Thyroid gland (tissue), 4 donors: ENCODE data around the gene EIF2S2. TPM values are rescaled to one million over a fixed set of nuclear protein-coding genes. Genes with fewer than 3 reads are reported as not detected.

ENCODE experiments used
- DNase-seq, 2 donors: peaks; one replicate each; pipeline ENCODE4 v3.0.0-alpha.2; 2019
- H3K27ac ChIP-seq, 3 donors: fragments of 200-600 bp; sonication (generic); 1 replicate in 2 of 3; 2 replicates in 1 of 3; pipeline ENCODE4 v1.5.1; 2016 to 2019; ENCODE audit warnings: mild to moderate bottlenecking in 1 of 3, moderate library complexity in 1 of 3
- H3K27me3 ChIP-seq: fragments of 200-600 bp; sonication (generic); one replicate; pipeline ENCODE4 v1.5.1; 2019
- H3K36me3 ChIP-seq, 2 donors: fragments of 200-600 bp; sonication (generic); one replicate each; pipeline ENCODE4 v1.5.1; 2016 to 2019
- H3K4me1 ChIP-seq, 2 donors: fragments of 200-600 bp; sonication (generic); one replicate each; pipeline ENCODE4 v1.5.1; 2017 to 2019
- H3K4me3 ChIP-seq, 3 donors: fragments of 200-600 bp; sonication (generic); replicated peaks in 1 of 3; 1 replicate in 2 of 3; 2 replicates in 1 of 3; pipeline ENCODE4 v1.5.1; 2016; ENCODE audit warnings: mild to moderate bottlenecking in 1 of 3
- H3K9me3 ChIP-seq: fragments of 200-600 bp; sonication (generic); one replicate; pipeline ENCODE4 v1.5.1; 2017
- POLR2A ChIP-seq, 2 donors: fragments of 450-650 bp; IDR thresholded peaks; one replicate each; pipeline ENCODE4 v1.6.1; 2017; ENCODE audit warnings: antibody characterized with exemption in 2 of 2, mild to moderate bottlenecking in 2 of 2, moderate library complexity in 1 of 2
- WGBS, 2 donors: methylation state at CpG; one replicate each; pipeline ENCODE4 v1.1.5; 2017; 5-methylcytosine and 5-hydroxymethylcytosine counted together
- intact Hi-C: fragments of 100-400 bp; cut with DNase I; formaldehyde crosslinking; loops from one replicate; pipeline ENCODE4 v1.15.1; 2023
- total RNA-seq, 4 donors: library from RNA; depleted of rRNA; stranded (reverse); fragments of >200 nt; gene quantifications; one replicate each; pipeline ENCODE4 v1.2.3, GENCODE V29; 2016
- TF ChIP-seq, protein P1 (sequence below), 6 experiments: fragments of 200-600 bp in 3 of 6; fragments of 450-650 bp in 3 of 6; sonication (generic) in 3 of 6; IDR thresholded peaks; one replicate each; pipeline ENCODE4 v1.5.1; 2016 to 2019; ENCODE audit warnings: antibody characterized with exemption in 6 of 6, mild to moderate bottlenecking in 2 of 6, inconsistent platforms in 1 of 6, moderate library complexity in 1 of 6

Gene EIF2S2
- total RNA-seq, 4 donors from 2014 or later = 34.1 to 50.5 (median 42.6) TPM

DNA sequence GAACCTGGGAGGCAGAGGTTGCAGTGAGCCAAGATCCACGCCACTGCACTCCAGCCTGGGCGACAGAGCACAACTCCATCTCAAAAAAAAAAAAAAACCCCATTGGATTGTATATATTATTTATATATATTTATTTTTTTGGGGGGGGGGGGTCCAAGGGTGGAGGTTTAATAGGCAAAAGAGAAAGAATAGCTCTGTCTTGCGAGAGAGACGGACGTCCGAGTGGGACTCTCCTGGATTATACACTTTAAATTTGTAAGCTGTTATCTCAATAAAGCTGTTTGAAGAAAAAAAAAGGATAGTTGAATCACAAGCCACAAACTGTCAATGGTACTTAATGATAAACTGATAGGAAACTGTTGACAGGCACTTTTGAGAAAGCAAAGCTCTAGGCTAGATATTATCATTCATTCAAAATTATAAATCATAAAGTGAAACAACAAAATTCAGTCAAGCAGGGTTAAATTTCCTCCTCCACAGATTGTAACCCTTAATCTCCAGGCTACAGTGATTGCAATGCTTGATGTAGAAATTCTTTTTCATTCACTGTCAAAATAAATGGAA lies 20.3 kb downstream of the EIF2S2 start:
- no peak overlapping the region for H3K4me3 ChIP-seq
- H3K36me3 ChIP-seq = peaks cover 49 to 59% of the 10 kb centered on the region in 2 donors
- H3K27me3 ChIP-seq = no peaks in the 10 kb centered on the region
- intact Hi-C loops = no loop called here
- peaks cover 27 to 38% of the 10 kb centered on the region in 2 donors for H3K4me1 ChIP-seq
- 92 to 96% methylated on average over 6 of the region's 6 CpGs for WGBS, 2 donors
- DNase-seq = no peak
- no peak overlapping the region for H3K27ac ChIP-seq
- TF ChIP-seq, protein P1, sequence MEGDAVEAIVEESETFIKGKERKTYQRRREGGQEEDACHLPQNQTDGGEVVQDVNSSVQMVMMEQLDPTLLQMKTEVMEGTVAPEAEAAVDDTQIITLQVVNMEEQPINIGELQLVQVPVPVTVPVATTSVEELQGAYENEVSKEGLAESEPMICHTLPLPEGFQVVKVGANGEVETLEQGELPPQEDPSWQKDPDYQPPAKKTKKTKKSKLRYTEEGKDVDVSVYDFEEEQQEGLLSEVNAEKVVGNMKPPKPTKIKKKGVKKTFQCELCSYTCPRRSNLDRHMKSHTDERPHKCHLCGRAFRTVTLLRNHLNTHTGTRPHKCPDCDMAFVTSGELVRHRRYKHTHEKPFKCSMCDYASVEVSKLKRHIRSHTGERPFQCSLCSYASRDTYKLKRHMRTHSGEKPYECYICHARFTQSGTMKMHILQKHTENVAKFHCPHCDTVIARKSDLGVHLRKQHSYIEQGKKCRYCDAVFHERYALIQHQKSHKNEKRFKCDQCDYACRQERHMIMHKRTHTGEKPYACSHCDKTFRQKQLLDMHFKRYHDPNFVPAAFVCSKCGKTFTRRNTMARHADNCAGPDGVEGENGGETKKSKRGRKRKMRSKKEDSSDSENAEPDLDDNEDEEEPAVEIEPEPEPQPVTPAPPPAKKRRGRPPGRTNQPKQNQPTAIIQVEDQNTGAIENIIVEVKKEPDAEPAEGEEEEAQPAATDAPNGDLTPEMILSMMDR (IDR thresholded peaks at IDR 0.05) = no peak
- H3K9me3 ChIP-seq = no peaks in the 10 kb centered on the region

GRCh38 chr20:34090645-34091044 lies 21.4 kb downstream of the EIF2S2 start:
- 61 to 75% methylated on average over 2 of the region's 2 CpGs for WGBS, 2 donors

GRCh38 chr20:34089655-34090345 lies 22.2 kb downstream of the EIF2S2 start:
- Histone ChIP-seq H3K4me1 (peaks cover 27 to 38% of the 10 kb centered on the region in 2 donors), H3K4me3 (no peak overlapping the region), H3K27ac (peak overlapping the region; percentile 45 to 82 (median 82)), H3K27me3 (no peaks in the 10 kb centered on the region), H3K9me3 (no peaks in the 10 kb centered on the region), H3K36me3 (peaks cover 34 to 42% of the 10 kb centered on the region in 2 donors)
- intact Hi-C loops = no loop called here
- TF ChIP-seq, protein P1 (IDR thresholded peaks at IDR 0.05) = no peak
- TF ChIP-seq POLR2A (IDR thresholded peaks at IDR 0.05) = no peak
- peak; percentile 68 to 83 for DNase-seq
- 28 to 67% methylated on average over 13 of the region's 13 CpGs for WGBS, 2 donors

More at GRCh38 chr20:34090645-34091044, 21.4 kb downstream of the EIF2S2 start:
- no peak for TF ChIP-seq POLR2A (IDR thresholded peaks at IDR 0.05)
- TF ChIP-seq, protein P1 (IDR thresholded peaks at IDR 0.05) = no peak
- Histone ChIP-seq H3K36me3 (peaks cover 42 to 49% of the 10 kb centered on the region in 2 donors), H3K4me1 (peaks cover 27 to 38% of the 10 kb centered on the region in 2 donors), H3K9me3 (no peaks in the 10 kb centered on the region), H3K27ac (peak overlapping the region; percentile 45 to 82 (median 82)), H3K4me3 (no peak overlapping the region), H3K27me3 (no peaks in the 10 kb centered on the region)
- peak in 1 of 2 donors; percentile 21 for DNase-seq
- intact Hi-C loops = no loop called here

DNA sequence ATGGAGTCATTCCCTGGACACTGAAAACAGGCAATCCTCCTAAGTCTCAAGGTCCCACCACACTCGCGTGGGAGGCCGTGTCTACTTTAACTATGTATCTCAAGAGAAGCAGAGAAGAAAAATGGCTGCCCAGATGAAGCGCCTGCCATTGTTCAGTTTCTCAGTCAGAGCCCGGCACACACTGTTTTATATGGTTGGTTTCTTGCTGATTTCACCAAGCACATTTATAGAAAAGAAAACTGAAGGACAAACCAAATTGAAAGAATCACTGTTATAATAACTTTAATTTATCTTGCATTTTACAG lies 22.9 kb downstream of the EIF2S2 start:
- intact Hi-C loops = no loop called here
- no peak for DNase-seq
- Histone ChIP-seq H3K27me3 (no peaks in the 10 kb centered on the region), H3K27ac (peak overlapping the region; percentile 19 to 42 (median 25)), H3K4me3 (no peak overlapping the region), H3K36me3 (peaks cover 33 to 35% of the 10 kb centered on the region in 2 donors), H3K4me1 (peaks cover 27 to 38% of the 10 kb centered on the region in 2 donors), H3K9me3 (no peaks in the 10 kb centered on the region)
- 70 to 83% methylated on average over 3 to 5 of the region's 5 CpGs for WGBS, 2 donors
- no peak for TF ChIP-seq POLR2A (IDR thresholded peaks at IDR 0.05)
- TF ChIP-seq, protein P1 (IDR thresholded peaks at IDR 0.05) = no peak
